ENCODE data around the gene SPN.
"Not testable (repeated sequence)": the region's sequence is repeated elsewhere in the genome, so short reads cannot be mapped to it uniquely, and the experiment has no call there.

Gene SPN

GRCh38 chr16:29649588-29650494 is 13.2 kb upstream of the SPN start:
- TF ChIP-seq, protein P1, sequence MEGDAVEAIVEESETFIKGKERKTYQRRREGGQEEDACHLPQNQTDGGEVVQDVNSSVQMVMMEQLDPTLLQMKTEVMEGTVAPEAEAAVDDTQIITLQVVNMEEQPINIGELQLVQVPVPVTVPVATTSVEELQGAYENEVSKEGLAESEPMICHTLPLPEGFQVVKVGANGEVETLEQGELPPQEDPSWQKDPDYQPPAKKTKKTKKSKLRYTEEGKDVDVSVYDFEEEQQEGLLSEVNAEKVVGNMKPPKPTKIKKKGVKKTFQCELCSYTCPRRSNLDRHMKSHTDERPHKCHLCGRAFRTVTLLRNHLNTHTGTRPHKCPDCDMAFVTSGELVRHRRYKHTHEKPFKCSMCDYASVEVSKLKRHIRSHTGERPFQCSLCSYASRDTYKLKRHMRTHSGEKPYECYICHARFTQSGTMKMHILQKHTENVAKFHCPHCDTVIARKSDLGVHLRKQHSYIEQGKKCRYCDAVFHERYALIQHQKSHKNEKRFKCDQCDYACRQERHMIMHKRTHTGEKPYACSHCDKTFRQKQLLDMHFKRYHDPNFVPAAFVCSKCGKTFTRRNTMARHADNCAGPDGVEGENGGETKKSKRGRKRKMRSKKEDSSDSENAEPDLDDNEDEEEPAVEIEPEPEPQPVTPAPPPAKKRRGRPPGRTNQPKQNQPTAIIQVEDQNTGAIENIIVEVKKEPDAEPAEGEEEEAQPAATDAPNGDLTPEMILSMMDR (conservative IDR thresholded peaks at IDR 0.05; ENCODE audit: low read depth, low read length) = no peak
- H3K4me3 ChIP-seq (ENCODE audit: low read length) = no peak overlapping the region
- DNase-seq (ENCODE audit: low read depth) = no peak

DNA sequence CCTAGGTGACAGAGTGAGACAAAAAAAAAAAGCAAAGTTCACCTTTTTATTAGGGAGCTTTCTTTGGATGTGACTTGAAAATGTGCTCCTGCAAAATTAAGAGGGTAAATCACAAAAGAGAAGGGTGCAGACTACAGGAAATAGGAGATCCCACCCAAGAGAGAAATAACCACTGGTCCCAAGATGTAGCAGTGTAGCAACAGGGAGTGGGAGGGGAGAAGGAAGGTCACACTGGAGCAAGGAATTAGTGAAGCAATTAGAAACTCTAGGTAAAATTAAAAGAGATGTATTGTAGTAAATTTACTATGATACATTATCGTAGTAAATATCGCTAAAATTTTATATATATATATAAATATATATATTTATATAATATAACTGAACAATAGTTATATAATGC is 12.3 kb upstream of the SPN start:
- H3K4me3 ChIP-seq (ENCODE audit: low read length) = no peak overlapping the region
- no peak for DNase-seq (ENCODE audit: low read depth)
- TF ChIP-seq, protein P1 (conservative IDR thresholded peaks at IDR 0.05; ENCODE audit: low read depth, low read length) = no peak

- TF ChIP-seq, protein P1 (conservative IDR thresholded peaks at IDR 0.05; ENCODE audit: low read depth, low read length) = no peak
- no peak for DNase-seq (ENCODE audit: low read depth)
- no peak overlapping the region for H3K4me3 ChIP-seq (ENCODE audit: low read length)
Measured at GRCh38 chr16:29651774-29652349, 11.2 kb upstream of the SPN start.

- TF ChIP-seq, protein P1 (conservative IDR thresholded peaks at IDR 0.05; ENCODE audit: low read depth, low read length) = no peak
- no peak for DNase-seq (ENCODE audit: low read depth)
- no peak overlapping the region for H3K4me3 ChIP-seq (ENCODE audit: low read length)
Measured at GRCh38 chr16:29653471-29653870, 9.6 kb upstream of the SPN start.

DNA sequence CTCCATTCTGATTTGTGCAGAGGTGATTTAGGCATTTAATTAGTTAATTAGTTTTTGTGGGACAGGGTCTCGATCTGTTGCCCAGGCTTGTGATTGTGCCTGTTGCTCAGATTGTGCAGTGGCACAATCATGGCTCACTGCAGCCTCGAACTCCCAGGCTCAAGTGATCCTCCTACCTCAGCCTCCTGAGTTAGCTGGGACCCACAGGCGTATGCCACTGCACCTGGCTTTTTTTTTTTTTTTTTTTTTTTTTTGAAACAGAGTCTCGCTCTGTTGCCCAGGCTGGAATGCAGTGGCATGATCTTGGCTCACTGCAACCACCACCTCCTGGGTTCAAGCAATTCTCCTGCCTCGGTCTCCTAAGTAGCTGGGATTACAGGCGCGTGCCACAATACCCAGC is 9.2 kb upstream of the SPN start:
- not testable (repeated sequence) for DNase-seq (ENCODE audit: low read depth); H3K4me3 ChIP-seq (ENCODE audit: low read length)

DNA sequence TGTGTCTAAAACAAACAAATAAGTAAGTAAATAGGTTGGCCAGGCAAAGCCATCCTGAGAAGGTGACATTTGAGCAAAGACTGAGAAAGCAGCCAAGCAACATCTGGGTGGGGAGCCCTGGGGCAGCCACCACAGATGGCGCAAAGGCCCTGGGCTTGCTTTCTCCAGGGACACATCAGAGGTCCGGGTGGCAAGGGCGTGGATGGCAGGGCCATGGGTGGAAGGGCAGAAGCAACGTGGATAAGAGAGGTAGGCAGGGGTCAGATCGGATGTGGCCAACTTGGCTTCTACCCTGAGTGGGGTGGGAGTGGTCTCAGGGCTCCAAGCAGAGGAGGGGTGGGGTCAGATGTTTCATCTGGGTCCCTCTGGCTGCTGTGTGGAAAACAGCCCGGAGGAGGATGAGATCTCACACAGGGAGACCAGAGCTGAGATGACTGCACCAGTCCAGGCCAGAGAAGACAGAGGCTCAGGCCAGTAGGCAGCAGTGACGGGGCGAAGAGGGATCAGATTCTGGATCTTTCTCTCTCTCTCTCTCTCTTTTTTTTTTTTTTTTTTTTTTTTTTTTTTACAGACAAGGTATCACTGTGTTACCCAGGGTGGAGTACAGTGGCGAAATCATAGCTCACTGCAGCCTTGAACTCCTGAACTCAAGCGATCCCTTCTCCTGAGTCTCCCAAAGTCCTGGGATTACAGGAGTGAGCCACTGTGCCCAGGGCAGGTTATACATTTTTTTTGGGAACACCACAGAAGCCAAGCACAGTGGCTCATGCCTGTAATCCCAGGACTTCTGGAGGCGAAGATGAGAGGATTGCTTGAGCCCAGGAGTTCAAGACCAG is 6.1 kb upstream of the SPN start:
- DNase-seq (ENCODE audit: low read depth) = no peak
- TF ChIP-seq, protein P1 (conservative IDR thresholded peaks at IDR 0.05; ENCODE audit: low read depth, low read length) = no peak
- H3K4me3 ChIP-seq (ENCODE audit: low read length) = no peak overlapping the region

- TF ChIP-seq, protein P1 (conservative IDR thresholded peaks at IDR 0.05; ENCODE audit: low read depth, low read length) = no peak
- H3K4me3 ChIP-seq (ENCODE audit: low read length) = no peak overlapping the region
- DNase-seq (ENCODE audit: low read depth) = no peak
Measured at GRCh38 chr16:29658705-29659104, 4.3 kb upstream of the SPN start.

Measured in retinal pigment epithelial cell (primary cell).